H1 (cell line): ENCODE data around the gene CHSY1. TPM values are rescaled to one million over a fixed set of nuclear protein-coding genes. Genes with fewer than 3 reads are reported as not detected.
A peak's percentile ranks its signal among the peaks of the same experiment; 100 is the strongest.

Experiments
- CTCF ChIA-PET: fragments of 300-600 bp; sonication (Branson Sonifier 250); formaldehyde crosslinking; loops from one replicate; lab custom pipeline; 2021; ENCODE audit not compliant: partially characterized antibody; lab: Charles Lee
- POLR2A ChIA-PET: fragments of 300-600 bp; sonication (Branson Sonifier 250); formaldehyde crosslinking; loops from one replicate; lab custom pipeline; 2021; ENCODE audit warnings: inconsistent platforms; ENCODE audit not compliant: partially characterized antibody; lab: Charles Lee
- DNase-seq, 2 experiments: peaks; one replicate each; pipeline versions ENCODE4 v3.0.0 to v3.0.0-alpha.2; 2010 to 2022; ENCODE audit warnings: low spot score in 2 of 2, low read depth in 1 of 2, mixed read lengths in 1 of 2
- FAIRE-seq: peaks from 2 replicates; lab custom pipeline; 2011; peaks lifted over from hg19 to GRCh38; lab: Jason Lieb, UNC
- H2AFZ ChIP-seq: 2 replicates; pipeline ENCODE4 v1.8.1; 2012; ENCODE audit warnings: low read length, inconsistent platforms
- H2AK5ac ChIP-seq: 2 replicates; pipeline ENCODE4 v1.6.1; 2013; ENCODE audit warnings: low read depth, low read length
- H2BK120ac ChIP-seq: replicated peaks from 2 replicates; pipeline ENCODE3; 2013; ENCODE audit warnings: low read depth, low read length, inconsistent platforms
- H2BK12ac ChIP-seq: 2 replicates; pipeline ENCODE4 v1.6.1; 2013; ENCODE audit warnings: low read depth, low read length
- H2BK15ac ChIP-seq: 2 replicates; pipeline ENCODE4 v1.6.1; 2013; ENCODE audit warnings: low read length
- H2BK20ac ChIP-seq: 2 replicates; pipeline ENCODE4 v1.6.1; 2013; ENCODE audit warnings: low read length
- H2BK5ac ChIP-seq: 2 replicates; pipeline ENCODE4 v1.6.1; 2013; ENCODE audit warnings: low read depth, low read length
- H3K14ac ChIP-seq: 2 replicates; pipeline ENCODE4 v1.6.1; 2013; ENCODE audit warnings: inconsistent platforms; ENCODE audit not compliant: insufficient read length
- H3K18ac ChIP-seq: 2 replicates; pipeline ENCODE4 v1.6.1; 2013; ENCODE audit warnings: low read length; ENCODE audit errors: extremely low read depth
- H3K23ac ChIP-seq: 2 replicates; pipeline ENCODE4 v1.6.1; 2013; ENCODE audit warnings: inconsistent platforms; ENCODE audit not compliant: insufficient read length
- H3K23me2 ChIP-seq: 2 replicates; pipeline ENCODE4 v1.6.1; 2013; ENCODE audit warnings: low read depth, low read length
- H3K27ac ChIP-seq: 2 replicates; pipeline ENCODE4 v1.6.1; 2011; ENCODE audit warnings: low read depth, low read length, inconsistent platforms
- H3K27me3 ChIP-seq, 4 experiments: replicated peaks in 1 of 4; 1 replicate in 1 of 4; 2 replicates in 3 of 4; pipeline versions ENCODE4 v1.6.1 to v1.8.1; 2011 to 2013; ENCODE audit warnings: low read length in 3 of 4, mild to moderate bottlenecking in 3 of 4, inconsistent platforms in 2 of 4, mixed read lengths in 2 of 4, moderate library complexity in 1 of 4; ENCODE audit not compliant: control insufficient read depth in 3 of 4, insufficient read depth in 3 of 4; ENCODE audit errors: extremely low read depth in 1 of 4
- H3K36me3 ChIP-seq, 4 experiments: 2 replicates each; pipeline versions ENCODE4 v1.6.1 to v1.8.1; 2011 to 2013; ENCODE audit warnings: mild to moderate bottlenecking in 4 of 4, low read length in 3 of 4, moderate library complexity in 2 of 4, control low read depth in 1 of 4, inconsistent platforms in 1 of 4; ENCODE audit not compliant: insufficient read depth in 4 of 4, control insufficient read depth in 2 of 4
- H3K4ac ChIP-seq: replicated peaks from 2 replicates; pipeline ENCODE3; 2013; ENCODE audit warnings: low read length, low read depth, mixed read lengths, inconsistent platforms; ENCODE audit not compliant: insufficient read length
- H3K4me1 ChIP-seq, 4 experiments: replicated peaks in 1 of 4; 1 replicate in 1 of 4; 2 replicates in 3 of 4; pipeline versions ENCODE4 v1.6.1 to v1.8.1; 2011 to 2013; ENCODE audit warnings: low read length in 3 of 4, inconsistent platforms in 2 of 4, mixed read lengths in 1 of 4; ENCODE audit not compliant: insufficient read depth in 4 of 4, control insufficient read depth in 3 of 4
- H3K4me2 ChIP-seq, 2 experiments: 2 replicates each; pipeline versions ENCODE4 v1.6.1 to v1.8.1; 2011 to 2013; ENCODE audit warnings: low read depth in 2 of 2, low read length in 2 of 2, control low read depth in 1 of 2, inconsistent platforms in 1 of 2, mild to moderate bottlenecking in 1 of 2; ENCODE audit not compliant: insufficient read depth in 1 of 2
- H3K4me3 ChIP-seq, 4 experiments: fragments of 200-600, 300-600 bp in 1 of 4; sonication (generic), shearing (Covaris generic), sonication (Bioruptor Twin) in 1 of 4; 2 replicates each; pipeline versions ENCODE4 v1.5.1 to v1.8.1; 2011 to 2016; ENCODE audit warnings: low read length in 4 of 4, low read depth in 3 of 4, control low read depth in 2 of 4, inconsistent platforms in 2 of 4, mild to moderate bottlenecking in 2 of 4, mixed read lengths in 1 of 4, moderate library complexity in 1 of 4; ENCODE audit not compliant: insufficient read depth in 2 of 4; ENCODE audit errors: extremely low read depth in 1 of 4
- H3K56ac ChIP-seq: replicated peaks from 2 replicates; pipeline ENCODE3; 2013; ENCODE audit warnings: low read depth, mild to moderate bottlenecking, mixed read lengths, low read length, inconsistent platforms; ENCODE audit not compliant: insufficient read length
- H3K79me1 ChIP-seq: 2 replicates; pipeline ENCODE4 v1.6.1; 2013; ENCODE audit warnings: low read depth, low read length, control low read depth
- H3K79me2 ChIP-seq, 2 experiments: 2 replicates each; pipeline versions ENCODE4 v1.6.1 to v1.8.1; 2012 to 2013; ENCODE audit warnings: low read length in 2 of 2, mild to moderate bottlenecking in 2 of 2, inconsistent platforms in 1 of 2; ENCODE audit not compliant: insufficient read depth in 2 of 2, control insufficient read depth in 1 of 2
- H3K9ac ChIP-seq, 4 experiments: replicated peaks in 1 of 4; 1 replicate in 1 of 4; 2 replicates in 3 of 4; pipeline versions ENCODE4 v1.6.1 to v1.8.1; 2011 to 2013; ENCODE audit warnings: low read depth in 3 of 4, low read length in 3 of 4, control low read depth in 2 of 4, mild to moderate bottlenecking in 2 of 4, moderate library complexity in 2 of 4, inconsistent platforms in 1 of 4; ENCODE audit errors: extremely low read depth in 1 of 4
- H3K9me3 ChIP-seq, 2 experiments: 2 replicates each; pipeline versions ENCODE4 v1.6.1 to v1.8.1; 2012 to 2013; ENCODE audit warnings: mild to moderate bottlenecking in 2 of 2, moderate library complexity in 2 of 2, control low read depth in 1 of 2, inconsistent platforms in 1 of 2, low read depth in 1 of 2, low read length in 1 of 2, mixed read lengths in 1 of 2; ENCODE audit not compliant: insufficient read depth in 2 of 2
- H4K20me1 ChIP-seq, 2 experiments: replicated peaks in 1 of 2; 2 replicates each; pipeline versions ENCODE3 to v1.8.1; 2011 to 2013; ENCODE audit warnings: inconsistent platforms in 2 of 2, low read length in 2 of 2, mild to moderate bottlenecking in 1 of 2; ENCODE audit not compliant: insufficient read depth in 2 of 2, control insufficient read depth in 1 of 2
- H4K5ac ChIP-seq: 2 replicates; pipeline ENCODE4 v1.6.1; 2013; ENCODE audit warnings: low read length, low read depth, mixed read lengths, inconsistent platforms; ENCODE audit not compliant: insufficient read length
- H4K8ac ChIP-seq: 2 replicates; pipeline ENCODE4 v1.8.0; 2013; ENCODE audit warnings: mild to moderate bottlenecking, moderate library complexity, low read length, inconsistent platforms; ENCODE audit not compliant: insufficient read depth; ENCODE audit errors: extremely low read depth
- H4K91ac ChIP-seq: replicated peaks from 2 replicates; pipeline ENCODE3; 2013; ENCODE audit warnings: low read length, mixed read lengths, inconsistent platforms; ENCODE audit not compliant: insufficient read length
- CBX5 ChIP-seq: fragments of 300-800, 300-1000 bp; sonication (generic); IDR thresholded peaks from 2 replicates; pipeline ENCODE4 v1.7.1; 2016; ENCODE audit warnings: antibody characterized with exemption, low read length, low read depth
- CBX8 ChIP-seq: fragments of 300-800, 300-1000 bp; sonication (generic); IDR thresholded peaks from 2 replicates; pipeline ENCODE4 v1.7.1; 2016; ENCODE audit warnings: low read depth, low read length, borderline replicate concordance
- CREB1 ChIP-seq: IDR thresholded peaks from 2 replicates; pipeline ENCODE4 v1.6.1; 2012; ENCODE audit warnings: inconsistent platforms
- FOSL1 ChIP-seq: IDR thresholded peaks from 2 replicates; pipeline ENCODE4 v1.6.1; 2011; ENCODE audit warnings: mild to moderate bottlenecking, low read depth, low read length, moderate library complexity; ENCODE audit not compliant: insufficient read depth
- GABPA ChIP-seq: IDR thresholded peaks from 2 replicates; pipeline ENCODE4 v1.6.1; 2011; ENCODE audit warnings: mild to moderate bottlenecking, low read length, moderate library complexity, borderline replicate concordance; ENCODE audit not compliant: insufficient read depth
- HDAC2 ChIP-seq, 2 experiments: fragments of 300-600 bp in 1 of 2; sonication (generic) in 1 of 2; IDR thresholded peaks; 2 replicates each; pipeline ENCODE4 v1.6.1; 2011 to 2012; ENCODE audit warnings: low read depth in 2 of 2, low read length in 2 of 2, mild to moderate bottlenecking in 2 of 2, moderate library complexity in 2 of 2, borderline replicate concordance in 1 of 2, inconsistent platforms in 1 of 2
- JUN ChIP-seq: IDR thresholded peaks from 2 replicates; pipeline ENCODE4 v1.6.1; 2011; ENCODE audit warnings: low read depth, mild to moderate bottlenecking, improper control_type of control experiment, low read length
- POU5F1 ChIP-seq: IDR thresholded peaks from 2 replicates; pipeline ENCODE4 v1.6.1; 2011; ENCODE audit warnings: low read depth, mild to moderate bottlenecking, low read length, moderate library complexity
- RAD21 ChIP-seq, 2 experiments: IDR thresholded peaks in 1 of 2; conservative IDR thresholded peaks in 1 of 2; 2 replicates each; pipeline ENCODE4 v1.6.1; 2011; ENCODE audit warnings: low read depth in 2 of 2, low read length in 2 of 2, improper control_type of control experiment in 1 of 2, inconsistent platforms in 1 of 2, mild to moderate bottlenecking in 1 of 2, moderate library complexity in 1 of 2
- SIN3A ChIP-seq, 2 experiments: IDR thresholded peaks in 1 of 2; conservative IDR thresholded peaks in 1 of 2; 2 replicates each; pipeline ENCODE4 v1.6.1; 2011 to 2012; ENCODE audit warnings: low read length in 2 of 2, improper control_type of control experiment in 1 of 2, low read depth in 1 of 2, mild to moderate bottlenecking in 1 of 2
- SRF ChIP-seq: IDR thresholded peaks from 2 replicates; pipeline ENCODE4 v1.6.1; 2011; ENCODE audit warnings: mild to moderate bottlenecking, low read depth, low read length, moderate library complexity
- WGBS, 2 experiments: shearing (Covaris generic) in 1 of 2; methylation state at CpG; one replicate each; pipeline versions ENCODE4 v1.1.6 to v1.1.7; 2013 to 2015; ENCODE audit warnings: low lambda C conversion rate in 2 of 2, mixed read lengths in 2 of 2, inconsistent platforms in 1 of 2, low coverage in 1 of 2, missing lambda C conversion rate in 1 of 2; ENCODE audit not compliant: insufficient replicate concordance in 2 of 2, insufficient coverage in 1 of 2, insufficient read length in 1 of 2; ENCODE audit errors: extremely low coverage in 1 of 2, missing lambda C conversion rate in 1 of 2; 5-methylcytosine and 5-hydroxymethylcytosine counted together
- polyA plus RNA-seq, 7 experiments: library from polyadenylated mRNA; depleted of rRNA in 3 of 7; stranded (reverse) in 5 of 7; unstranded in 2 of 7; fragments of >200 nt in 5 of 7; fragments of 200-250 nt in 2 of 7; gene quantifications; 1 replicate in 5 of 7; 2 replicates in 1 of 7; 4 replicates in 1 of 7; pipeline versions ENCODE4 v1.2.1 to v1.2.3, GENCODE V29; 2011 to 2013; ENCODE audit warnings: missing spikeins in 2 of 7, mixed read lengths in 2 of 7
- total RNA-seq: library from RNA; stranded (reverse); fragmentation: NEBNext Ultra II Directional; extraction: Animal tissue kit (Norgen Biotek cat#: 25700); gene quantifications from 2 replicates; pipeline ENCODE4 v1.2.1, GENCODE V29; 2021

CHSY1 gene
- total and polyA plus RNA-seq, 2 of the 8 experiments (the other 6 are each of a cell fraction or from before 2014, with no cell fraction given) = 24.9 to 60.7 TPM

DNA sequence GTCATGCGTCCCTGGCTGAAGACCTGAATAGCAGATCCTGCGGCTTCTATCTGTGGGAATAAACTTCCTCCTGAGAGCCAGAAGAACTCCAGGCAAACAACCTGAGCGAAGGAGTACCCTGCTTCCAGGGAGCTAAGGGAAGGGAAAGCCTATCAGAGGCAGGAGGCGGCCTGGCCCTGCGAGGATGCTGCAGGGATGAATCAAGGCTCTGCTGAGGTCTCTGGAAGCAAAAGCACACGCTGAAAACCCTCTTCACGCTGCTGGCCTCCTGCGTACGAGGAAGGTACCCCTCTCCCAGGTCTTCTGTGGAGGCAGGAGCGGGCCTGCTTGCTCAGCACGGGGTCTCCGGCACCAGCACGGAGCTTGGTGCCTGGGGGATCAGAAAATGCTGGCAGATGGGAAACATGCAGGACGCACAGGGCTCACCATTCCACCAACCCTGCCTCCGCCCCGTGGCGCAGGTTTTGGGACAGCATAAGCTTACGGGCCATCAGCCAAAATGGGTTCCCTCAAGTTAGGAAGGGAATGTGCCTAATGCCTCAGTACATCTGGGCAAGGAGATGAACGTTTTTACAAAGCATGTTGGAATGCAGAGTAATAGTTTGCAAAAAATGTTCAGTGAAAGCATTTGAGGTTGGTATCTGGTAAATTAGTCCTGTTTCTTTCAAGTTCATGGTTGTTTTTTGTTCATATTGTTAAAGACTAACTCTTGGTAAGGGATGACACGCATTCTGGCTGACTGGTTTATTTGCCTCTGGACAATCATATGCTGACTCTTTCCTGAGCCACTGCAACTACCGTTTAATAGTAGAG is 72.3 kb downstream of the CHSY1 start:
- Histone ChIP-seq H2BK12ac (no peak overlapping the region), H2BK15ac (no peak overlapping the region), H4K20me1 (peaks cover 6 to 10% of the 10 kb centered on the region in 2 experiments), H3K79me2 (peaks cover 0 to 66% of the 10 kb centered on the region in 2 experiments; a peak in 3 of 4 replicates), H3K27ac (no peak overlapping the region), H3K56ac (no peak overlapping the region), H3K23ac (no peak overlapping the region), H3K27me3 (no peaks in the 10 kb centered on the region), H2AFZ (no peak overlapping the region), H3K79me1 (peaks cover 16% of the 10 kb centered on the region), H3K4ac (no peak overlapping the region), H2BK5ac (peak overlapping the region; percentile 44; the same call in 1 of the 2 replicates), H2BK20ac (no peak overlapping the region; the same call in 1 of the 2 replicates), H4K8ac (peak overlapping the region; percentile 68), H3K36me3 (peaks cover 0 to 15% (median 10%) of the 10 kb centered on the region in 4 experiments; a peak in 4 of 8 replicates), H4K5ac (no peak overlapping the region), H3K4me1 (peaks cover 0 to 9% (median 6%) of the 10 kb centered on the region in 4 experiments; a peak in 5 of 7 replicates), H3K9me3 (no peaks in the 10 kb centered on the region), H2AK5ac (no peak overlapping the region), H3K4me3 (no peak overlapping the region), H4K91ac (no peak overlapping the region), H3K18ac (no peak overlapping the region), H3K4me2 (no peak overlapping the region), H3K9ac (no peak overlapping the region), H3K23me2 (no peaks in the 10 kb centered on the region), H2BK120ac (no peak overlapping the region), H3K14ac (no peak overlapping the region)
- DNase-seq = no peak
- ChIA-PET POLR2A (interaction anchor here (0.7 to 1.1 kb wide), 2 partner anchors 21 to 26 kb away, joined by 3 read pairs; no protein-coding TSS in a partner anchor), CTCF (interaction anchor here (0.7 to 3.0 kb wide), 9 partner anchors 9 to 164 kb away, joined by 3 to 8 read pairs (median 4); no protein-coding TSS in a partner anchor)
- no peak for FAIRE-seq
- 82% methylated on average over 19 of the region's 21 CpGs; no CpG with 5 or more reads in 1 of the 2 experiments for WGBS, 2 experiments
- no peak for TF ChIP-seq RAD21 (IDR thresholded peaks at IDR 0.05 in 1 of 2, conservative IDR thresholded peaks at IDR 0.05 in 1 of 2; ENCODE audit: low read depth in 2 of 2, low read length in 2 of 2)
- no peak for TF ChIP-seq JUN
- TF ChIP-seq POU5F1 = no peak
- TF ChIP-seq HDAC2 (IDR thresholded peaks at IDR 0.05; ENCODE audit: borderline replicate concordance in 1 of 2, low read depth in 2 of 2, low read length in 2 of 2) = no peak
- TF ChIP-seq SRF = no peak
- TF ChIP-seq CBX8 = no peak
- TF ChIP-seq GABPA = no peak
- no peak for TF ChIP-seq CREB1
- no peak for TF ChIP-seq SIN3A (conservative IDR thresholded peaks at IDR 0.05 in 1 of 2, IDR thresholded peaks at IDR 0.05 in 1 of 2; ENCODE audit: low read depth in 1 of 2, low read length in 2 of 2)
- no peak for TF ChIP-seq FOSL1
- TF ChIP-seq CBX5 = no peak
